HepG2 (cell line): ENCODE data around the gene ANKRD42. TPM values are rescaled to one million over a fixed set of nuclear protein-coding genes. Genes with fewer than 3 reads are reported as not detected.

Source experiments
- ATAC-seq: fragments of 200-7000 bp; cut with Tn5 transposase; 3 replicates; pipeline ENCODE4 v1.9.1; 2020; ENCODE audit warnings: mild to moderate bottlenecking, moderate library complexity
- BruUV-seq: library from RNA; stranded (reverse); fragments of 400-500 nt; replicated peaks from 2 replicates; lab custom pipeline; 2021; lab: Mats Ljungman, UMichigan
- CTCF ChIA-PET: fragments of 300-600 bp; formaldehyde crosslinking; extraction: SDS; loops from one replicate; lab custom pipeline; 2021; ENCODE audit warnings: low total read pairs, inconsistent platforms, low intra/inter-chr PET ratio; lab: Yijun Ruan, JAX
- POLR2A ChIA-PET: fragments of 350-600 bp; sonication (Branson Sonifier 250); formaldehyde crosslinking; loops from one replicate; lab custom pipeline; 2020; ENCODE audit warnings: antibody characterized with exemption, inconsistent platforms; lab: Yijun Ruan, JAX
- DNase-seq: peaks from one replicate; pipeline ENCODE4 v3.0.0-alpha.2; 2015; ENCODE audit warnings: low spot score
- FAIRE-seq: peaks from 3 replicates; lab custom pipeline; 2011; peaks lifted over from hg19 to GRCh38; lab: Jason Lieb, UNC
- H2AFZ ChIP-seq: one replicate; pipeline ENCODE4 v1.6.1; 2011; ENCODE audit warnings: low read length, inconsistent platforms
- H3K27ac ChIP-seq: fragments of 300-600 bp; 3 replicates; pipeline ENCODE4 v1.8.0; 2011; ENCODE audit warnings: mixed run types, mild to moderate bottlenecking, mixed read lengths, low read length, inconsistent platforms; ENCODE audit not compliant: insufficient read depth; ENCODE audit errors: extremely low read length
- H3K27me3 ChIP-seq, 2 experiments: fragments of 200-600 bp in 1 of 2; 2 replicates in 1 of 2; 3 replicates in 1 of 2; pipeline versions ENCODE4 v1.6.0 to v1.8.0; 2011; ENCODE audit warnings: low read length in 2 of 2, mild to moderate bottlenecking in 2 of 2, moderate library complexity in 2 of 2, inconsistent platforms in 1 of 2; ENCODE audit not compliant: insufficient read depth in 2 of 2, control insufficient read depth in 1 of 2
- H3K36me3 ChIP-seq, 2 experiments: fragments of 200-600 bp in 1 of 2; replicated peaks in 1 of 2; 2 replicates in 1 of 2; 3 replicates in 1 of 2; pipeline versions ENCODE4 v1.5.1 to v1.8.0; 2011; ENCODE audit warnings: low read length in 2 of 2, inconsistent platforms in 1 of 2; ENCODE audit not compliant: insufficient read depth in 2 of 2, control insufficient read depth in 1 of 2
- H3K4me1 ChIP-seq: 2 replicates; pipeline ENCODE4 v1.5.1; 2012; ENCODE audit warnings: low read length, inconsistent platforms; ENCODE audit not compliant: insufficient read depth
- H3K4me2 ChIP-seq: 2 replicates; pipeline ENCODE4 v1.6.0; 2011; ENCODE audit warnings: low read depth, low read length, inconsistent platforms
- H3K4me3 ChIP-seq, 3 experiments: fragments of 200-600 bp in 1 of 3; sonication (generic), shearing (Covaris generic) in 1 of 3; replicated peaks in 1 of 3; 2 replicates each; pipeline ENCODE4 v1.5.1; 2011 to 2016; ENCODE audit warnings: low read length in 3 of 3, inconsistent platforms in 2 of 3, low read depth in 2 of 3, mild to moderate bottlenecking in 2 of 3, control low read depth in 1 of 3, mixed read lengths in 1 of 3; ENCODE audit not compliant: insufficient read depth in 1 of 3
- H3K79me2 ChIP-seq: one replicate; pipeline ENCODE4 v1.6.1; 2011; ENCODE audit warnings: low read length, inconsistent platforms; ENCODE audit not compliant: insufficient read depth
- H3K9ac ChIP-seq: 2 replicates; pipeline ENCODE4 v1.6.0; 2011; ENCODE audit warnings: mild to moderate bottlenecking, low read depth, low read length, inconsistent platforms; ENCODE audit not compliant: insufficient read depth
- H3K9me3 ChIP-seq: 2 replicates; pipeline ENCODE4 v1.5.1; 2012; ENCODE audit warnings: mild to moderate bottlenecking, low read length
- H4K20me1 ChIP-seq: 2 replicates; pipeline ENCODE4 v1.6.0; 2011; ENCODE audit warnings: inconsistent platforms, mild to moderate bottlenecking, low read length, moderate library complexity; ENCODE audit not compliant: insufficient read depth
- FOSL2 ChIP-seq: sonication (generic); formaldehyde crosslinking; IDR thresholded peaks from 2 replicates; pipeline ENCODE4 v1.4.0; 2020; ENCODE audit warnings: missing genetic modification reagents
- MAF1 ChIP-seq: sonication (generic); formaldehyde crosslinking; IDR thresholded peaks from 2 replicates; pipeline ENCODE4 v1.5.0; 2020; ENCODE audit warnings: missing genetic modification reagents, borderline replicate concordance
- MIER3 ChIP-seq: IDR thresholded peaks from 2 replicates; pipeline ENCODE4 v1.6.1; 2016; ENCODE audit warnings: missing compliant biosample characterization, borderline replicate concordance
- NFIC ChIP-seq: IDR thresholded peaks from 2 replicates; pipeline ENCODE4 v1.6.1; 2012; ENCODE audit warnings: mild to moderate bottlenecking, low read length, inconsistent platforms
- REXO4 ChIP-seq: sonication (generic); formaldehyde crosslinking; IDR thresholded peaks from 2 replicates; pipeline ENCODE4 v1.8.0; 2022; ENCODE audit warnings: missing genetic modification reagents, mild to moderate bottlenecking, borderline replicate concordance
- THAP9 ChIP-seq: sonication (generic); formaldehyde crosslinking; IDR thresholded peaks from 2 replicates; pipeline ENCODE4; 2020; ENCODE audit warnings: missing genetic modification reagents, mild to moderate bottlenecking, borderline replicate concordance
- ZFP62 ChIP-seq: sonication (generic); formaldehyde crosslinking; IDR thresholded peaks from 2 replicates; pipeline ENCODE4 v1.4.0; 2020; ENCODE audit warnings: missing genetic modification reagents
- ZMYM2 ChIP-seq: sonication (generic); formaldehyde crosslinking; IDR thresholded peaks from 2 replicates; pipeline ENCODE4 v1.8.0; 2022; ENCODE audit warnings: mild to moderate bottlenecking, missing genetic modification reagents
- ZNF20 ChIP-seq: sonication (generic); formaldehyde crosslinking; IDR thresholded peaks from 2 replicates; pipeline ENCODE4 v1.4.0; 2020; ENCODE audit warnings: mild to moderate bottlenecking, moderate library complexity, missing genetic modification reagents
- ZNF225 ChIP-seq: sonication (generic); formaldehyde crosslinking; IDR thresholded peaks from 2 replicates; pipeline ENCODE4 v1.4.0; 2020; ENCODE audit warnings: mild to moderate bottlenecking, missing genetic modification reagents
- ZNF274 ChIP-seq: sonication (generic); formaldehyde crosslinking; IDR thresholded peaks from 2 replicates; pipeline ENCODE4 v1.5.1; 2020; ENCODE audit warnings: mild to moderate bottlenecking, missing genetic modification reagents
- ZNF3 ChIP-seq: IDR thresholded peaks from 2 replicates; pipeline ENCODE4 v1.7.0; 2017; ENCODE audit warnings: inconsistent platforms
- ZNF414 ChIP-seq: sonication (generic); formaldehyde crosslinking; IDR thresholded peaks from 2 replicates; pipeline ENCODE4 v1.5.0; 2020; ENCODE audit warnings: missing genetic modification reagents
- ZSCAN5A ChIP-seq: sonication (generic); formaldehyde crosslinking; IDR thresholded peaks from 2 replicates; pipeline ENCODE4 v1.8.0; 2022; ENCODE audit warnings: mild to moderate bottlenecking, missing genetic modification reagents, borderline replicate concordance
- WGBS: methylation state at CpG from one replicate; pipeline ENCODE4 v1.1.6; 2017; ENCODE audit warnings: low lambda C conversion rate; 5-methylcytosine and 5-hydroxymethylcytosine counted together
- in situ Hi-C: cut with HindIII; loops from 2 replicates; pipeline ENCODE4 v1.10.0; 2017; ENCODE audit warnings: low pct_unique_long_range_greater_than_20kb; ENCODE audit not compliant: extremely low pct_ligation_motif_present
- intact Hi-C: fragments of 100-400 bp; cut with micrococcal nuclease; formaldehyde crosslinking; loops from one replicate; pipeline ENCODE4 v1.10.0; 2022; ENCODE audit not compliant: unreplicated experiment
- polyA plus RNA-seq, 8 experiments: library from polyadenylated mRNA; depleted of rRNA in 3 of 8; stranded (reverse) in 7 of 8; unstranded in 1 of 8; fragments of >200 nt; fragmentation: Illumina TruSeq in 4 of 8; extraction: Trizol in 4 of 8; gene quantifications; 2 replicates each; pipeline versions ENCODE4 v1.2.1 to v1.2.3, GENCODE V29; 2011 to 2016; ENCODE audit warnings: low read depth in 4 of 8, missing spikeins in 1 of 8, mixed read lengths in 1 of 8; ENCODE audit not compliant: insufficient read depth in 1 of 8
- total RNA-seq, 5 experiments: library from RNA; depleted of rRNA; stranded (reverse); fragments of >200 nt; fragmentation: Illumina TruSeq; extraction: Trizol; gene quantifications; 2 replicates each; pipeline ENCODE4 v1.2.3, GENCODE V29; 2016; ENCODE audit warnings: low read depth in 1 of 5

Gene ANKRD42
- total and polyA plus RNA-seq, 2 of the 13 experiments (the other 11 are each of a cell fraction or from before 2014, with no cell fraction given), result 2.2 to 3.7 TPM

- Histone ChIP-seq H3K9ac (no peak overlapping the region), H3K79me2 (no peaks in the 10 kb centered on the region), H3K36me3 (no peaks in the 10 kb centered on the region), H3K4me1 (peaks cover 7% of the 10 kb centered on the region), H3K4me2 (no peak overlapping the region), H3K27ac (no peak overlapping the region), H4K20me1 (no peaks in the 10 kb centered on the region), H2AFZ (no peak overlapping the region), H3K27me3 (peaks cover 0 to 11% of the 10 kb centered on the region in 2 experiments; a peak in 2 of 5 replicates), H3K9me3 (no peaks in the 10 kb centered on the region), H3K4me3 (no peak overlapping the region)
- ChIA-PET CTCF (no interaction called here), POLR2A (no interaction called here)
- intact Hi-C loops (no loop called here), in situ Hi-C loops (no loop called here)
- no peak for ATAC-seq
- no TSS peak for BruUV-seq
- FAIRE-seq, result no peak
- no peak for DNase-seq
- TF ChIP-seq FOSL2 (CRISPR knock-in tag), result 0 out of 2 replicates have a peak, but pooled peaks have one; percentile 15
- no peak for TF ChIP-seq ZNF20 (CRISPR knock-in tag)
- TF ChIP-seq NFIC, result no peak
- no peak for TF ChIP-seq ZNF414 (CRISPR knock-in tag)
- TF ChIP-seq MIER3 (CRISPR knock-in tag), result no peak
- TF ChIP-seq REXO4 (CRISPR knock-in tag), result no peak
- TF ChIP-seq ZNF225, result no peak
- TF ChIP-seq ZNF3 (CRISPR knock-in tag), result no peak
- WGBS, result 19% methylated on average over 10 of the region's 10 CpGs
These were observed 42.1 kb upstream of the ANKRD42 start for GRCh38 chr11:83151274-83151977.

DNA sequence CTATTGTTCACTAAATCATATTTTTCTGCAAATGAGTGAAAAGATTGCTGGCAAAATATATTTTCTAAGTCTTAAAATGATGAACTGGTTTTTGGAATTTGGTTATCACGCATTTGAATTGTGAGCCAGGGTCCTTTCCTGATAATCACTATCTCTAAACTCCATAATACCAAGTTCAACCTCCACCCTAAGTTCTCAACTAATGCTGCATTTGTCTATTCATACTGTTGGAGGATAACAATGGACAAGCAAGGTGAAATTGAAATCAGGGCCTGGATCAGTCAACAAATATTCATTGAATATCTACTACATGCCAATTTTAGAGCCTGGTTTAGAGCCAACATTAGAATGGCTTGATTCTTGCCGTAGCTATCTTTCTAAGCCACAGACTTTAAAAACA, 41.2 kb upstream of the ANKRD42 start:
- ChIA-PET CTCF (no interaction called here), POLR2A (no interaction called here)
- TF ChIP-seq ZNF274 (CRISPR knock-in tag) (no peak), ZFP62 (CRISPR knock-in tag) (no peak), ZMYM2 (CRISPR knock-in tag) (no peak), THAP9 (no peak), ZSCAN5A (CRISPR knock-in tag) (no peak), MAF1 (CRISPR knock-in tag) (no peak)
- no TSS peak for BruUV-seq
- Histone ChIP-seq H2AFZ (no peak overlapping the region), H3K9me3 (no peaks in the 10 kb centered on the region), H3K27me3 (peaks cover 0 to 11% of the 10 kb centered on the region in 2 experiments; a peak in 2 of 5 replicates), H3K4me2 (no peak overlapping the region), H3K36me3 (no peaks in the 10 kb centered on the region), H4K20me1 (peaks cover 2% of the 10 kb centered on the region; the same call in 1 of the 2 replicates), H3K9ac (no peak overlapping the region), H3K4me3 (no peak overlapping the region), H3K4me1 (peaks cover 7% of the 10 kb centered on the region), H3K27ac (no peak overlapping the region), H3K79me2 (peaks cover 3% of the 10 kb centered on the region)
- ATAC-seq (no peak), DNase-seq (no peak), FAIRE-seq (no peak)
- intact Hi-C loops, result no loop called here
- 96% methylated on average over 2 of the region's 2 CpGs for WGBS
- in situ Hi-C loops, result no loop called here
